ENCODE data around the gene ASB4. TPM values are rescaled to one million over a fixed set of nuclear protein-coding genes. Genes with fewer than 3 reads are reported as not detected.
A peak's percentile ranks its signal among the peaks of the same experiment; 100 is the strongest.

Gene ASB4
- total RNA-seq, 2 donors from 2014 or later: not detected

GRCh38 chr7:95582578-95583293, 97.0 kb downstream of the ASB4 start:
- intact Hi-C loops (cut with DNase I): loop anchor here (10.0 kb wide), 1 partner anchor 48 kb away; no protein-coding TSS in a partner anchor
- TF ChIP-seq POLR2A (IDR thresholded peaks at IDR 0.05) (peak in 2 of 3 donors; percentile 30 to 42), CTCF (IDR thresholded peaks at IDR 0.05) (no peak)
- Histone ChIP-seq H3K27me3 (no peaks in the 10 kb centered on the region), H3K4me3 (no peak overlapping the region), H3K4me1 (peaks cover 23% of the 10 kb centered on the region), H3K27ac (peak overlapping the region in 2 of 4 donors; percentile 2 to 18), H3K9me3 (no peaks in the 10 kb centered on the region), H3K36me3 (replicated peaks in 1 of 2; ENCODE audit: insufficient read depth in 1 of 2, low read depth in 2 of 2) (peaks cover 14 to 28% of the 10 kb centered on the region in 2 donors)
- DNase-seq (peak in 2 of 4 donors; percentile 15 to 42), ATAC-seq (peak; percentile 45)
- 90 to 94% methylated on average over 4 of the region's 4 CpGs for WGBS, 2 donors

GRCh38 chr7:95583834-95584621, 98.3 kb downstream of the ASB4 start:
- H3K36me3 ChIP-seq (replicated peaks in 1 of 2; ENCODE audit: insufficient read depth in 1 of 2, low read depth in 2 of 2): peaks cover 15 to 31% of the 10 kb centered on the region in 2 donors
- peaks cover 36% of the 10 kb centered on the region for H3K4me1 ChIP-seq
- H3K27ac ChIP-seq: peak overlapping the region in 1 of 4 donors; percentile 39
- no peaks in the 10 kb centered on the region for H3K9me3 ChIP-seq
- ATAC-seq (no peak), DNase-seq (no peak)
- intact Hi-C loops (cut with DNase I): loop anchor here (10.0 kb wide), 1 partner anchor 49 kb away; no protein-coding TSS in a partner anchor
- 39 to 44% methylated on average over 3 of the region's 3 CpGs for WGBS, 2 donors
- no peaks in the 10 kb centered on the region for H3K27me3 ChIP-seq
- H3K4me3 ChIP-seq: no peak overlapping the region
- no peak for TF ChIP-seq POLR2A (IDR thresholded peaks at IDR 0.05)
- TF ChIP-seq CTCF (IDR thresholded peaks at IDR 0.05): no peak

GRCh38 chr7:95584769-95585425, 99.2 kb downstream of the ASB4 start:
- TF ChIP-seq CTCF (IDR thresholded peaks at IDR 0.05) (no peak), POLR2A (IDR thresholded peaks at IDR 0.05) (peak in 2 of 3 donors; percentile 14 to 33)
- intact Hi-C loops (cut with DNase I): loop anchor here (10.0 kb wide), 1 partner anchor 50 kb away; no protein-coding TSS in a partner anchor
- Histone ChIP-seq H3K27ac (peak overlapping the region in 3 of 4 donors; percentile 22 to 39 (median 26)), H3K4me1 (peaks cover 44% of the 10 kb centered on the region), H3K4me3 (no peak overlapping the region), H3K27me3 (no peaks in the 10 kb centered on the region), H3K36me3 (replicated peaks in 1 of 2; ENCODE audit: insufficient read depth in 1 of 2, low read depth in 2 of 2) (peaks cover 15 to 37% of the 10 kb centered on the region in 2 donors), H3K9me3 (no peaks in the 10 kb centered on the region)
- 53 to 76% methylated on average over 1 of the region's 1 CpG for WGBS, 2 donors
- ATAC-seq (no peak), DNase-seq (no peak)

- WGBS, 2 donors: 72 to 80% methylated on average over 3 of the region's 3 CpGs
- DNase-seq (no peak), ATAC-seq (no peak)
- TF ChIP-seq POLR2A (IDR thresholded peaks at IDR 0.05) (no peak), CTCF (IDR thresholded peaks at IDR 0.05) (no peak)
- H3K4me3 ChIP-seq: no peak overlapping the region
- no peaks in the 10 kb centered on the region for H3K27me3 ChIP-seq
- H3K9me3 ChIP-seq: no peaks in the 10 kb centered on the region
- intact Hi-C loops (cut with DNase I): loop anchor here (10.0 kb wide), 1 partner anchor 51 kb away; no protein-coding TSS in a partner anchor
- peaks cover 15 to 37% of the 10 kb centered on the region in 2 donors for H3K36me3 ChIP-seq (replicated peaks in 1 of 2; ENCODE audit: insufficient read depth in 1 of 2, low read depth in 2 of 2)
- H3K4me1 ChIP-seq: peaks cover 47% of the 10 kb centered on the region
- peak overlapping the region in 2 of 4 donors; percentile 26 to 39 for H3K27ac ChIP-seq
Measured at GRCh38 chr7:95585426-95585789, 99.7 kb downstream of the ASB4 start.
